SK-N-SH (cell line): ENCODE data around the gene MBNL2. TPM values are rescaled to one million over a fixed set of nuclear protein-coding genes. Genes with fewer than 3 reads are reported as not detected.

Source experiments
- CTCF ChIA-PET: fragments of 300-600, 350-600 bp; formaldehyde crosslinking; extraction: SDS; loops from one replicate; lab custom pipeline; 2021; lab: Yijun Ruan, JAX
- POLR2A ChIA-PET: fragments of 350-600 bp; sonication (Branson Sonifier 250); formaldehyde crosslinking; extraction: SDS; loops from one replicate; lab custom pipeline; 2020; ENCODE audit warnings: antibody characterized with exemption, inconsistent platforms; lab: Yijun Ruan, JAX
- DNase-seq: peaks from one replicate; pipeline ENCODE4 v3.0.0; 2012
- H2AFZ ChIP-seq: fragments of 200-600 bp; sonication (generic); 2 replicates; pipeline ENCODE4 v1.8.1; 2016; ENCODE audit warnings: antibody characterized with exemption, mild to moderate bottlenecking, low read depth
- H3F3A ChIP-seq: fragments of 200-600 bp; sonication (generic); replicated peaks from 2 replicates; pipeline ENCODE3; 2016; ENCODE audit warnings: antibody characterized with exemption, mild to moderate bottlenecking; ENCODE audit not compliant: insufficient read depth
- H3K27ac ChIP-seq, 2 experiments: fragments of 200-500 bp in 1 of 2; fragments of 200-600 bp in 1 of 2; sonication (Bioruptor generic) in 1 of 2; sonication (generic), shearing (Covaris generic) in 1 of 2; 2 replicates each; pipeline versions ENCODE4 v1.5.1 to v1.6.1; 2014 to 2016; ENCODE audit warnings: low read depth in 2 of 2, inconsistent platforms in 1 of 2, low read length in 1 of 2, mild to moderate bottlenecking in 1 of 2, mixed read lengths in 1 of 2
- H3K27me3 ChIP-seq: fragments of 200-600 bp; sonication (generic), shearing (Covaris generic); 2 replicates; pipeline ENCODE4 v1.6.1; 2016; ENCODE audit warnings: mixed run types; ENCODE audit not compliant: insufficient read depth
- H3K36me3 ChIP-seq, 2 experiments: fragments of 200-500 bp in 1 of 2; fragments of 200-600 bp in 1 of 2; sonication (Bioruptor generic) in 1 of 2; sonication (generic) in 1 of 2; replicated peaks in 1 of 2; 2 replicates each; pipeline versions ENCODE3 to v1.5.1; 2014 to 2016; ENCODE audit warnings: low read length in 1 of 2, mild to moderate bottlenecking in 1 of 2; ENCODE audit not compliant: insufficient read depth in 2 of 2, control insufficient read depth in 1 of 2
- H3K4me1 ChIP-seq, 2 experiments: fragments of 200-500 bp in 1 of 2; fragments of 200-600 bp in 1 of 2; sonication (Bioruptor generic) in 1 of 2; sonication (generic), shearing (Covaris generic) in 1 of 2; 2 replicates each; pipeline versions ENCODE4 v1.5.1 to v1.6.1; 2014 to 2016; ENCODE audit warnings: low read depth in 1 of 2, low read length in 1 of 2, mixed run types in 1 of 2; ENCODE audit not compliant: insufficient read depth in 2 of 2, control insufficient read depth in 1 of 2
- H3K4me2 ChIP-seq: fragments of 200-600 bp; sonication (generic), shearing (Covaris generic); 2 replicates; pipeline ENCODE4 v1.6.1; 2017; ENCODE audit warnings: mixed run types
- H3K4me3 ChIP-seq, 2 experiments: fragments of 200-500 bp in 1 of 2; fragments of 200-600 bp in 1 of 2; sonication (Bioruptor generic) in 1 of 2; sonication (generic), shearing (Covaris generic) in 1 of 2; 2 replicates each; pipeline versions ENCODE4 v1.5.1 to v1.8.1; 2014 to 2016; ENCODE audit warnings: low read depth in 2 of 2, inconsistent platforms in 1 of 2, low read length in 1 of 2, mild to moderate bottlenecking in 1 of 2, mixed read lengths in 1 of 2, moderate library complexity in 1 of 2
- H3K79me2 ChIP-seq: fragments of 200-600 bp; sonication (generic); 2 replicates; pipeline ENCODE4 v1.8.1; 2017; ENCODE audit warnings: mild to moderate bottlenecking; ENCODE audit not compliant: insufficient read depth
- H3K9ac ChIP-seq: fragments of 200-600 bp; sonication (generic); 2 replicates; pipeline ENCODE4 v1.6.1; 2017; ENCODE audit warnings: mixed run types
- H3K9me2 ChIP-seq: fragments of 200-600 bp; sonication (generic); 2 replicates; pipeline ENCODE4 v1.6.1; 2017; ENCODE audit warnings: mixed run types
- H3K9me3 ChIP-seq: fragments of 200-600 bp; sonication (generic); 2 replicates; pipeline ENCODE4 v1.6.1; 2017; ENCODE audit warnings: mixed run types, mild to moderate bottlenecking, moderate library complexity
- H4K20me1 ChIP-seq: fragments of 200-600 bp; sonication (generic); 2 replicates; pipeline ENCODE4 v1.6.1; 2017; ENCODE audit warnings: mild to moderate bottlenecking, mixed run types; ENCODE audit not compliant: insufficient read depth
- EP300 ChIP-seq, 2 experiments: IDR thresholded peaks; 2 replicates each; pipeline versions ENCODE4 v1.4.0 to v1.6.1; 2012; ENCODE audit warnings: borderline replicate concordance in 1 of 2, low read depth in 1 of 2, low read length in 1 of 2
- FOSL2 ChIP-seq: IDR thresholded peaks from 2 replicates; pipeline ENCODE4 v1.4.0; 2012; ENCODE audit warnings: low read depth, mild to moderate bottlenecking, moderate library complexity, borderline replicate concordance
- JUND ChIP-seq: IDR thresholded peaks from 2 replicates; pipeline ENCODE4 v1.4.0; 2012
- MEF2A ChIP-seq: IDR thresholded peaks from 2 replicates; pipeline ENCODE4 v1.4.0; 2012; ENCODE audit warnings: low read depth, borderline replicate concordance
- NRF1 ChIP-seq: IDR thresholded peaks from 2 replicates; pipeline ENCODE4 v1.6.1; 2012; ENCODE audit warnings: low read depth, mild to moderate bottlenecking, low read length
- PBX3 ChIP-seq: IDR thresholded peaks from 2 replicates; pipeline ENCODE4; 2012
- RCOR1 ChIP-seq: fragments of 150-350 bp; IDR thresholded peaks from 2 replicates; pipeline ENCODE4 v1.6.1; 2017; ENCODE audit warnings: antibody characterized with exemption, low read length
- REST ChIP-seq: IDR thresholded peaks from 2 replicates; pipeline ENCODE4 v1.6.1; 2012; ENCODE audit warnings: mild to moderate bottlenecking, low read depth, low read length, moderate library complexity
- RFX5 ChIP-seq: IDR thresholded peaks from 2 replicates; pipeline ENCODE4 v1.6.1; 2012; ENCODE audit warnings: mild to moderate bottlenecking, improper control_type of control experiment, low read length
- SIN3A ChIP-seq: IDR thresholded peaks from 2 replicates; pipeline ENCODE4 v1.6.1; 2012; ENCODE audit warnings: low read depth, mild to moderate bottlenecking, low read length, moderate library complexity, borderline replicate concordance
- TAF1 ChIP-seq: IDR thresholded peaks from 2 replicates; pipeline ENCODE4 v1.6.1; 2012; ENCODE audit warnings: low read depth, mild to moderate bottlenecking, low read length, moderate library complexity, borderline replicate concordance
- TEAD4 ChIP-seq: IDR thresholded peaks from 2 replicates; pipeline ENCODE4 v1.4.0; 2012; ENCODE audit warnings: mild to moderate bottlenecking, borderline replicate concordance; ENCODE audit not compliant: insufficient read depth
- USF1 ChIP-seq: IDR thresholded peaks from 2 replicates; pipeline ENCODE4 v1.4.0; 2012; ENCODE audit warnings: low read depth, borderline replicate concordance
- WGBS: methylation state at CpG from one replicate; pipeline ENCODE4 v1.1.6; 2017; ENCODE audit warnings: low lambda C conversion rate; 5-methylcytosine and 5-hydroxymethylcytosine counted together
- polyA plus RNA-seq, 3 experiments: library from polyadenylated mRNA; depleted of rRNA; stranded (reverse); fragments of >200 nt; gene quantifications; 2 replicates each; pipeline ENCODE4 v1.2.3, GENCODE V29; 2012

The MBNL2 gene
- polyA plus RNA-seq, 1 of the 3 experiments (the other 2 are of a cell fraction): 24.5 TPM

DNA sequence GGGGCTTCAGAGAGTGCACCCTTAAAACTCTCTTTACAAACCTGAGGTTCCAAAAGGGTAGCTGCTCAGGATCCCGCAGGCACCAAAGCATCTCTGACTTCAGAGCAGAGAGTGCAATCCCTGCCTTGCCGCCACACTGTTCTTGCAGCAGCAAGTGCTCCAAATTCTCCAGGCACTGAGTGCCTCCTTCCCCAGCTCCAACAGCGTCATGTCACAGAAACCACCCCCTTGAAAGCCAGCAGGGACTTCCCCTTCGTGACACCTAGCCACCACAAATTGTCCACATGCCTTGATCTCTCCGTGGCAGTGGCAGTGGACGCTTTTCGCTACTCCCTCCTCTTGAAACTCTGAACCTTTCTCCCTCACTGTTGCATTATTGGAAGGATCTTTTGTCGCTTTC is 39.9 kb downstream of the MBNL2 start:
- Histone ChIP-seq H3K9me3 (no peaks in the 10 kb centered on the region), H3K79me2 (peaks cover 97% of the 10 kb centered on the region), H3K9ac (no peak overlapping the region), H3K4me1 (peaks cover 38 to 44% of the 10 kb centered on the region in 2 experiments), H3K4me3 (no peak overlapping the region), H3K36me3 (peaks cover 7 to 32% of the 10 kb centered on the region in 2 experiments), H2AFZ (no peak overlapping the region), H3F3A (peaks cover 51% of the 10 kb centered on the region), H3K27me3 (no peaks in the 10 kb centered on the region), H3K9me2 (no peaks in the 10 kb centered on the region), H3K27ac (peak overlapping the region in 1 of 2 experiments; percentile 97; a peak in 1 of 4 replicates), H3K4me2 (no peak overlapping the region), H4K20me1 (no peaks in the 10 kb centered on the region)
- POLR2A ChIA-PET: no interaction called here
- CTCF ChIA-PET: interaction anchor here (0.6 kb wide), 1 partner anchor 1424 kb away, joined by 4 read pairs; no protein-coding TSS in a partner anchor
- 86% methylated on average over 7 of the region's 8 CpGs for WGBS
- DNase-seq: no peak
- TF ChIP-seq TAF1 (no peak), JUND (no peak), EP300 (IDR thresholded peaks at IDR 0.05; ENCODE audit: borderline replicate concordance in 1 of 2, low read depth in 1 of 2, low read length in 1 of 2) (no peak), RFX5 (no peak), NRF1 (no peak), USF1 (no peak), SIN3A (no peak), PBX3 (no peak), RCOR1 (no peak), FOSL2 (no peak), MEF2A (no peak), TEAD4 (no peak)

GRCh38 chr13:97263160-97263559 is 41.0 kb downstream of the MBNL2 start:
- Histone ChIP-seq H3K9me3 (no peaks in the 10 kb centered on the region), H3K79me2 (peaks cover 100% of the 10 kb centered on the region), H2AFZ (no peak overlapping the region), H4K20me1 (no peaks in the 10 kb centered on the region), H3K27ac (no peak overlapping the region), H3K9ac (no peak overlapping the region), H3K4me2 (no peak overlapping the region), H3K27me3 (no peaks in the 10 kb centered on the region), H3K9me2 (no peaks in the 10 kb centered on the region), H3F3A (peaks cover 47% of the 10 kb centered on the region), H3K4me3 (no peak overlapping the region), H3K36me3 (peaks cover 11 to 34% of the 10 kb centered on the region in 2 experiments), H3K4me1 (peaks cover 30 to 47% of the 10 kb centered on the region in 2 experiments; a peak in 3 of 4 replicates)
- DNase-seq: no peak
- ChIA-PET CTCF (interaction anchor here (1.0 kb wide), 1 partner anchor 18 kb away, joined by 3 read pairs; no protein-coding TSS in a partner anchor), POLR2A (no interaction called here)
- WGBS: 91% methylated on average over 1 of the region's 1 CpG
- no peak for TF ChIP-seq REST
